Activated CD4-positive, alpha-beta T cell treated with anti-CD3 and anti-CD28 coated beads, Interleukin-10, Interleukin-2, amounts not matched to agents 100 ng/mL and 50 ng/mL, durations not matched to agents 16 hours and 8 hours (primary cell): ENCODE data around the gene PTCHD4.

Experiments
- DNase-seq: peaks from one replicate; pipeline ENCODE4 v3.0.0-alpha.2; 2020

Gene PTCHD4

DNA sequence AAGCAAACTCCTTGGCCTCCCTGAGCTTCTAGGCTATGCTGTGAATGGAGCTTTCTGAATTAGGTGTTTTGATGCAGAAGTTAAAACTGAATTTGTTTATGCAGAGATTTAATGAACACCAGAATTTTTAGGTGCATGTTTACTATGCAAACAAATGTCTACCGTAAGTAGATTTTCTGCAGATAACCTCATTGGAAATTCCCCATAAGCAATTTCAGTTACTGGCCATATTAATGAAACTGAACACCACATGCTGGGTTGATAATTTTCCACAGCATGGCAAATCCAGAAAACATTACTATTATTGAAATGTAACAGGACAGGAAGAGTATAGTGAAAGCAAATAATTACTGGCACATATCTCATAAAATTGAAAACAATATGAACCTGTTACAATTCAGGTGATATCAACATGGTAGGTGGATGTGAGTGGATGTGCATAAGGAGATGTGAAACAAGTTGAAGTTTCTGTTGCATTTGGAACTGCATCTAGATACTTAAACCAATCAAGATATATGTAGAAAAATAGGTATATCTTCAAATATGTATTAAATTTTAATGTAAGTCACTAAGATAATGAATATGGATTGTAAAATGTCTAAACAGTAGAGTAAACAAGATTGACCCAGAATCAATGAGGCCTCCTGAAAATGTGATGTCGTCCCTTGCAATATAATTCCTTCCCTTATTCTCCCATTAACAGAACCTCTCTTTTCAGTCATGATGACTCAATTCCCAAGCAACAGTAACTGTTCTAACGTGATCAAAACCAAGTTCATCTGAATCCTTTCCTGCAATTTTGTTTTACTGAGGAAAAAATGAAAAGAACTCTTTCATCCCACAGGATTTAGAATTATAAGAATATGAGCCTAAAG is 11.0 kb downstream of the PTCHD4 start:
- no peak for DNase-seq

DNA sequence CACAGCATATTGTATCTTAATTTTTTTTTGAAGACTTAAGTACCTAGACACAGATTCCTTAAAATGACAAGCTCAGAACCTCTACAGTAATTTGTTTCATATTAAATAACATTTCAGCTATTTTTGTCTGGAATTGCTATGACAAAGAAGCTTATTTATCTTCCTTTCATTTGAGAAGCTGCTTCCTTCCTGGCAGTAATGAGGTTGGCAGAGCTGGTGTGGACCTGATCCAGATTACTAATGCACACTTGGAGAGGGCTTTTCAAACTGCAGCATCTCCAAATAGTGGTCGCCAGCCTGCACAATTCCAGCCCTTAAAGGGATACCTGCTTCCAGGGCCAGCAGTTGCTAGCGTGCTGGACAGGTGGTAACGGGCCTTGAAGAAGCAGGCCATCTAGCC is 12.1 kb downstream of the PTCHD4 start:
- DNase-seq = no peak

DNA sequence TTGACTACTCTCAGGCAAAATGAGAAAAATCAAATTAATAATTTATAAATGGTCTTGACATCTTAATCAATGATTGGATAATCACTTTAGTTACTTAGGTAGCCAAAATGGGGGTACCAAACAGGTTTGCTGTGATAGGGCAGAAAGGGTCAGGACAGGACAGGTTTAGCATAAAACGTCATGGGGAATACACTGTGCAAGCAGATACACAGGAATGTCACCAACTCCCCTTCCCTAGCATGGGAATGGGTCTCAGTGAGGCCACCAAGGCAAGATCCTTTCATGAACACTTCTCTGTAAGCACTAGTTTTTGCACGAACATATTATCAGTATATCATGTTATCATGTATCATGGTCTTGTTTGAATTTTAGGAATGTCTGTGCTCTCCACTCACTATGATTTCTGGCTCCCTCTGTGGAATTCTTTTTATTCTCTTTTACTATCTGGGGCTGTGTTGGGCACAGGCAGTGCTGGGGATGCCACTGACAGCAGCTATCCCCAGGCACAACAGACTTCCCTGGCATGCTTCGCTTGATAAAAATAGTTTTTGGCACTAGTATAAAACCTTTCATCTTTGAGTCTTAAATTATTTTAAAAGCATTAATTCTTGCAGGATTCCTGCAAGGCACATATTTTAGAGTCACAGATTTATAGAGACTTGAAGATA is 18.3 kb downstream of the PTCHD4 start:
- no peak for DNase-seq

DNA sequence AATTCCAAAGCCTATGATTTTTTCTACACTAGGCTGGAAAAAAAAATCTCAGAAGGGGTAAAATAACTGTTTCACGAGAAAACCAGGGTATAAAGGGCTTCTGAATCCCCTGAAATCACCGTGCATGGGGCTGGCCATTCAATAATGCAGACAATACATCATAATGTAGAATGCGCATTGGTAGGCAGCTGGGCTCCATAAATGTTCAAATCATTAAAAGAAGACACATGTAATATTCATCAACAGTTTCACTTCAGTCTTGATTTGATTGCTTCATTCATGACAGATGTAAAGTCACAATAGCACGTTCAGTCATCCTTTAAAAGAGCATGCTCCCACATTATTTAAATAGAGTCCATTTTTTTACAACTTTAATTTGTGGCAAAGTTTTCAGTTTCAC is 20.5 kb downstream of the PTCHD4 start:
- no peak for DNase-seq

DNA sequence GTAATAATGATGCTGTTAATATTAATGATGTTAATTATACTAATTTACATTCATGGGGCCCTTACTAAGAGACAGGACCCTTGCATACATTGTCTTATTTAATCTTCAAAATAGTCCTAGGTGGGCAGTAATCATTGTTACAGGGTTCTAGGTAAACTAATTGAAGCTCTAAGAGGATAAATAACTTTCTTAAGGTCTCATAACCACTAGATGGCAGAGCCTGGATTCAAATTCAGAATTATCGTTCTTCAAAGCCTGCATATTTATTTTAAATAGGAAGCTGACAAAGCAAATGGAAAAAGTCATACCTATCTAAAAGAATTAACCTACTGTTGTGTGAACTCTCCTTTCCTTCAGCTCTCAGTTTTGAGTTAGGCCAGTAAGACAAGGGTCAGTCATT is 23.5 kb downstream of the PTCHD4 start:
- DNase-seq = no peak

DNA sequence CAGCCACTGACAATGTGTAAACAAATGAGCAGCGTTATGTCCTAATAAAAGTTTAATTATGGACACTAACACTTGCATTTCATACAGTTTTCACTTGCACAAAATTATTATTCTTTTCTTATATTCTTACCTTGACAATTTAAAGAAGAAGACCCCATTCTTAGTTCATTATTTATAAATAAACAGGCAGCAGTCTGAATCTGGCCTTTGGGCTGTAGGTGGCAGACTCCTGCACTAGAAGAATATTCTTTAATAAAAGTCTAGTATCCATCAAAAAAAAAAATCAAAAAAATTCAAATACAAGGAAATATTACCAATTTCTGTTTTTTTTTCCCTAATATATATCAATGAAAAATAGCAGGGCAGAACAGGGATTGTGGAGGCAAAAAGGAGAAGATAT is 24.8 kb downstream of the PTCHD4 start:
- DNase-seq = no peak

DNA sequence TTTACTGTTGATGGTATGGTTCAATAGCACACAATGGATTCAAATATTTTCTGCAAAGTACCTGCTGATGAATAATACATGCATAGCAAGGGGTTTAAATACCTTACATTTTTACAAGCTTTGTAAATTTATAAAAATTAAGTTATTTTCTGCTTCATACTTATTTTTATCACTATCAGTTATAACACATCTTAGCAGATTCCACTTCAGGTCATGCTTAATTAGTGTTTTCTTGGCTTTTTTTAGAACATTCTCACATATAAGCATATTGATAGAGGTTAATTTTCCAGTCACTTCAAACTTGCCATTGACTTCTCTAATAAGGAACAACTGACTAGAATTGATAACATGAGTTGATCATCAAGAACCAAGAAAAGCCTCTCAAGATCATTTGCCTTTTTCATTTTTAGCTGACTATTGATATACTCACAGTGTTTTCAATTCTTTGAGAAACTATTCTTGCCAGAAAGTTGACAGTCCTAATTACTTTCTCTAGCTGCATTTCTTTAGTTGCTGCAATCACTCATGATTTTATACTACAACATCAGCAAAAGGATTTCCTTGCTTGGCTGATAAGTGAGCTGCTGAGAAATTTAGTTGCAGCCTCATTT is 25.8 kb downstream of the PTCHD4 start:
- DNase-seq = no peak

DNA sequence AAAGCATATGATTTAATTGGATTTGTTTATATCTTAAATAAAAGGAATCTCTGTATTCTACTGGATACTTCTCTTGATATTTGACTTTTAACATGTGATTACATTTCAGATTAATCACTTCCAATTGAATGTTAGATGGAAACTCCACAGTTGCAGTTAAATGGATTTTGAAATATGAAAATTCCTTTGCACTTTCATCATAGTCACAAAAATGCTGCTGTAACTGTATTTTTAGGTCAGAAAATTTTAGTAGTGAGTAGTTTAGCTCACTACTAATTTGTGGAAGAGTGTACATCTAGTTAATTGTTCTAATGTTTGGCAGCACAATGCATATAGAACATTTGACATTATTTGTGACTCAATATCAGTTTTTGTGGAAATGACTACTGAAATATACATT is 26.8 kb downstream of the PTCHD4 start:
- DNase-seq = no peak

DNA sequence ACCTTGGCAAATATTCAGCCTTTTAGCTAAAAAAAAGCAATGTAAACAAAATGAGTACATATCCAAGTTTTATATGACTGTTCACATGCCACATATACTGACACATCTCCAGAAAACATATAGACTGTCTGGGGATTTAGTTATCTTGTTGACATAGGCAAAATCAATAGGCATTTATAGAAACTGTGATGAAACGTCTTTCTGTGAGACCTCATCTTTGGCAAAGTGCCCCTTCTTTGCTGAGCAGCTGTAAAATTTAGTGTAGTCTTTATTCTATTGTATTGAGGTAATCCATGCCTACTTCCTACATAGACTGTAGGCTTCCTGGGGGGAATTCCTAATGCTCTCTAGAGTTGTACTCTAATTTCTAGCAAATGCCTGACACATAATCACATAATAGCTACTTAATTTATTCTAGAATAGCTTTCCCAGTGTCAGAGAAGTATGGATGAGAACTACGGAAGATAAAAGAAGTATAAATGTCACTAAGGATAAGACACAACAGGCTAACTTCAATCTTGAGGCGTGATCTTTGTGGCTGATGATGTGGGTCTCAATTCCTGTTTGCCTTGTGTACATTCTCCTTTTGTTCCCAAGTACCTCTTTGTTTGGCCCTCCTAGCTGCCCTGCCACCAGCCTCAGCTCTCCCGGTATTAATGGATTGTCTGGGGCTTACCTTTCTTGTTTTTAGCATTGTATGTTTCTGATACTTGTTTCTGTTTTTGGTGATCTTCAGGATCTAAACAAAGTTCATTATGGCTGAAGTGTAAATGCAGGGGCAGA is 30.6 kb downstream of the PTCHD4 start:
- no peak for DNase-seq

DNA sequence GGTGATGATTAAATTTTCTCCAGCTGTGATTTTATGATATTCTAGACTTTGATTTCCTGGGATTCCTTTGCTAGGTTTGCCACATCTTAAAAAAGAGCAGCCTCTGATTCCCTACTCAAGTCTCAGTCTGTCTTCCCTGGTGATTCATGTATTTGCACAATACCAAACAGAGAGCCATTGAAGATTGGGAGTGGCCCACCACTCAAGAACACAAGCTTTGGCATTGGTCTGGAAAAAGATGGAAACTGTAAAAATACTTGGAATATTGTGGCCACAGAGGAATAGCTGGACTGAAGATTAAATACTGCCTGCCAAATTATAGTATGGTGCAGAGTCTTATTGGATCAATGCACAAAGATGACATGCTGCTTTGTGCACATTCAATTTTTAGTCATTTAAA is 32.9 kb downstream of the PTCHD4 start:
- no peak for DNase-seq

DNA sequence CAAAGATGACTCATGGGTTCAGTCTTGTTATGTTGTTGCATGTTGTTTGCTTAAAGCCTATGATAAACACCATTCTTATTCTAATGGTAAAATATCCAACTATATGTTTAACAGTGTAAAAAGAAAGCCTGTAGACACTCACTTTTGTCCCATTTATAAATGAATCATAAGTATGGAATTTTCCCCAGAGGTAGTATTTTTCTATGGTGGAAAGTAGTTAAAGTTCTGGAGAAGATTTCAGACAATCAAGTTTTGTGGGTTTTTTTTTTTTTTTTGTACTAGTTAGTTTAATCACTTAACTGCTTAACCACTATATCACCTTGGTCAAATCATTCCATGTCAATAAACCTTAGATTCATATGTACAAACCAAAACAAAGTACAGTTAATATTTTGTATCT is 35.8 kb downstream of the PTCHD4 start:
- no peak for DNase-seq

DNA sequence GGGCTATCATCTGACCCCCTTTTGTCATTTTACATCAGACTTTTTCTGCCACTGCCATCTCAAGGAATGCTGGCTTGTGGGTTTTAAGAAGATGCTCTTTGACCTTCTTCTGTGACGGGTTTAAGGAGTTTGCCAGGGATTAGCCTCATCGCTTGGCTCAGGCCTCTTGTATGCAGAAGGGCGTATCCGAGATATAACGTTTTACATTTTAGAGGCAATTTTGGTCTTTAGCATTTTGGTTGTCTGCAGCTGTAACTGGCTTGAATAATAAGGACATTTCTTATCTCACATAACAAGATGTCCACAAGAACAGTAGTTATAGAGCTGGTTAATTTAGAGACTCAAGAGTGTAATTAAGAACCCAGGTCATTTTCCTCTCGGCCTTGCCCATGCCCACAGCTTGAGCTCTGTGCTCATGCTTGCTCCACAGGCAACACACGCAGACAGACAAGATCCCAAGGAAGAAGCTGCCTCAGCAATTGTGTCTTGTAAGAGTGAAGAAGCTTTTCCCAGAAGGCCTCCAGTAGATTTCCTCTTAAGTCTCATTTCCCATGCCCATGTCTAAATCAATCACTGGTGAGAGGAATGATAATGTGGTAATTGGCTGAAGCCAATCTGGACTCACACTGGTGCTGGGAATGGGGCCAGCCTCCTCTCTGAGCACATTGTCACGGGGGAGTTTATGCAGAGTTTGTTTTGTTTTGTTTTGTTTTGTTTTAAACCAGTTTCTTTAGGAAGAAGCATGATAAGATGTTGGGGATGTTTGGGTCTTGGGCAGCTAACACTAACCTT is 36.8 kb downstream of the PTCHD4 start:
- no peak for DNase-seq

DNA sequence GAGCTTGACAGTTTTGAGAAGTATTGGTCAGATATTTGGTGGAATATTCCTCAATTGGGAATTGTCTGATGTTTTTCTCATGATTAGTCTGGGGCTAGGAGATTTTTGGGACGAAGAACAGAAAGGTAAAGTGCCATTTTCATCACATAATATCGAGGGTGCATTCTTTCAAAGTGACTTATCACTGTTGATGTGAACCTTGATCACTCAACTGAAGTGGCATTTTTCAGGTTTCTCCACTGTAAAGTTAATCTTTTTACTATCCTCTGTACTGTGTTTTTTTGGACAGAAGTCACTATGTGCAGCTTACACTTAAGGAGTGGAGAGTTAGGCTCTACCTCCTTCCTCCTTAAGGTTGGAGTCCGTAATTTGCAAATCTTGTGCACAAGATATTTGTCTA is 39.2 kb downstream of the PTCHD4 start:
- DNase-seq = no peak

DNA sequence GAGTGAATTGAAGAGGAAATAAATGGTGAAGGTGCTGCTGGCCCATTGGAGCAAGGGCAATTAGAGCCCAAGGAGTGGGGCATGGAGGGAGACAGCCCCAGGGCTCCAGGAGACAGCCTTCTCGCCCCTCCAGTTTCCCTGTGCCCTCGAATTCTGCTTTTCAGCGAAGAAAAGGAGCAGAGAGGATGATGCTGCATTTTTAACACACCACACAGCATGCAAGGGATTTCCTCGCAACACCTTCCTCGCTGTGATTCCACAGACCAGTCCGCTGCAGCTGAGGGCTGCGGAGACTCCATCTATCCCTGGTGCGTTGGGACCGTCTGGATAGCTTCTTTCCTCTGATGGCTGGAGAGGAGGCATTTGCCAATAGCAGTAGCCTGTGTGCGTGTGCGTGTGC is 41.7 kb downstream of the PTCHD4 start:
- DNase-seq = no peak

DNA sequence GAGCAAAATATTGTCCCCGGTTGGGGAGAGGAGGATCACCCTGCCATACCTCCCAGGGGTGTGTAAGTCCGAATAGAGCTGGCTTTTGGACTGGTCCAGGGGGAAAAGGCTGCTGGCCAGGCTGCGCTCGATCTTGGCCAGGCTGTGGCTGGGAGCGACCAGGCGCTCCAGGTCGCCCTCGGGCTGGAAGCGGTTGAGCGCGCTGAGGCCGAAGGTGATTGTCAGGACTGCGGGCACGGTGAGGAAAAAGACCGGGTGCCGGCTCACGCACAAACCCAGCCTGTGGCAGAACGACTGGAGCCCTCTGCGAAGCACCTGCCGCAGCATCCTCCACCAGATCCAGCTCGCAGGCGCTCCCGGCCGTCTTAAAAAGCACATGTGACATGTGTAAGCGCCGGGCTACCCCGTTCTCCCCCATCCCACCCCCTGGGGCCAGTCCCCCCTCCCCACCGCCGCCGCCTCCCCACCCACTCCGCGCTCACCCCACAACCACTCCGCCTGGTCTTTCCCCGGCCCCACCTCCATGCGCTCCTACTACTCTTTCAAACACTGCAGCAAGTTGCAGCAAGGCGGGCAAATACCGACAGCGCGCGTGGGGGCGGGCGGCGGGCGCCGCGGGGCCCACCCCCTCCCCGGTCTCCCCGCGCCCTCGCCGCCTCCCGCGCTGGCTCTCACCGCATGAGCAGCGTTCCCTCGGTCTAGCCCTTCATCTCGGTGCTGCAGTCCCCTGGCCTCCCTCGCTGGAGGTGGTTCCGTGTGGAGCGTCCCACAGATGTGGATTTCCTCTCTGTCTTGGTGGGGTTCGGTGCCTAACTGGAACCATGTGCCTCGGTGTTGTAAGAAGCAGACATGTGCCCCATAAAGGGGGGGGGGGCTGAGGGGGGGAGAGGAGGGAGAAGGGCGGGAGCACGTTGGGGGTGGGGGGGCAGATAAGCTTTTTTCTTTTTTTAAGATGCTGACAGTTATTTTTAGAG is 42.4 kb downstream of the PTCHD4 start:
- DNase-seq = no peak

DNA sequence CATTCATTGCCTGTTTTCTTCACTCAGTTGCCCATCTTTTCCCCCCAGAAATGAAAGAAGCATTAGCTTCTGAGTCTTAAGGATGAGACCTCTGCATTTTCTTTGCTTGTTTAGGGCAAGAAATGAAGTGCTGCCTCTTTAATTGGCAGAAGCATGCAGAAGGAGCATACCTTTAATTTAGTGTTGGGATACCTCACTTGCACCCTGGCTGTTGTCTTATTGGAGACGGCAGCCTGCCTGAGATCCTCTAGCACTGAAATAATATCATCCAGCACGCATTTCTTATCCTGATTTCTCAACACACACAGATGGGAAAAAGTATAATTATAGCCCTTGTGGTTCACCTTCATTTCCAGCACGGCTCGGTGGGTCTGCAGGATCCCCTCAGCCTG is 43.1 kb downstream of the PTCHD4 start:
- DNase-seq = no peak

DNA sequence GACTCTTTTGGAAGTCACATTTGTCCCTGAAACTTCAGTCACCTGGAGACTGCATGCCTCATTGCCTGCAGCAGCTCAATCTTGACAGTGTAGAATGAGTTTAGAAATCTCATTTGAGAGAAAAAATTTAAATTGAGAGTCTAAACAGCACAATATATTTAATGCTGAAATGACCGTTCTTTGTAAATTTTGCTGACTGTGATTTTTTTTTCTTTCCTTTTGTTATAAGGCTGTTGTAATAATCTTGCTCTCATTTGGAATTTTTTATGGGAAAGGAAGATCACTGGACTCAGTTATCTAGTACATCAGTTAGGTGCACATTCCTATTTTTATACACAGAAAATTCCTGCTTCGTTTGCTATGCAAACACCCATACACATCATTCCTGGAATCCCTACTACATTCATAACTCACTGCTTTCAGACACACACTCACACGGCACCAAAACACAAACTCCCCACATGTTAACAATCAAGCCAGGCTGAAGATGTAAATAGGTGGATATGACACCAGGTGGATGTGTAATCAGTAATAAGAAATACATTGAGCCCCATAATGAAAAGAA is 43.8 kb downstream of the PTCHD4 start:
- no peak for DNase-seq

DNA sequence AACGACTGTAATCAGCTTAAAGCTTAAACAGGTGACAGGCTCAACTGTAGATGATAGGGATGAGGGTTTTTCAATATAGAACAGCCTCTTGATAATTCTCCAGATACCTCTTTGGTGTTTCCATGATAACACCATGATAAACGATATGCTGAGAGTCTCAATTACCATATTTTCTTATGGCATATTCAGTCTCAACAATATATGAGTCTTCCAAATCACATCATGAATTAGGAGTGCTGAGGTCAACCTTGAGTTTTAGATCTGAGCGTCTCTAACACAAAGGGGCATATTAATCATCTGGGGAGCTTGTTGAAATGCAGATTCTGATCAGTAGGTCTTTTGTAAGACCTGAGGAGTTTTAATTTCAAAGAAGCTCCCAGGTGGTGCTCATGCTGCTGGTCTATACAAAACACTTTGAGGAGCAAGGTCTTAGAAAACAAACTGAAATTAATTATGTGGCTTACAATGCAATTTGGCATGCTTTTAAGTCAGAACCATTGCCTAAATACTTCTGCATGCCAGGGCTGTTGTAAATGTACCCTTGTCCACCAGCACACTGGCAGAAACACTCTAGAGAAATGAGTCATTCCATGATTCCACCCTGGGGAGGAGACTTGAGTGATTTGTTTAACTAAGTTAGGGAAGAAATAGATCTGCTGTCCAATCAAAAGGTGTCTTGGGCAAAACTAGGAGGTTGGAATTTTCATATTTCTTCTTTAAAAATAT is 49.6 kb downstream of the PTCHD4 start:
- DNase-seq = no peak
